ENCODE results near the gene CMTM3.
"Not testable (repeated sequence)": the region's sequence is repeated elsewhere in the genome, so short reads cannot be mapped to it uniquely, and the experiment has no call there.

Gene CMTM3, protein sequence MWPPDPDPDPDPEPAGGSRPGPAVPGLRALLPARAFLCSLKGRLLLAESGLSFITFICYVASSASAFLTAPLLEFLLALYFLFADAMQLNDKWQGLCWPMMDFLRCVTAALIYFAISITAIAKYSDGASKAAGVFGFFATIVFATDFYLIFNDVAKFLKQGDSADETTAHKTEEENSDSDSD

DNA sequence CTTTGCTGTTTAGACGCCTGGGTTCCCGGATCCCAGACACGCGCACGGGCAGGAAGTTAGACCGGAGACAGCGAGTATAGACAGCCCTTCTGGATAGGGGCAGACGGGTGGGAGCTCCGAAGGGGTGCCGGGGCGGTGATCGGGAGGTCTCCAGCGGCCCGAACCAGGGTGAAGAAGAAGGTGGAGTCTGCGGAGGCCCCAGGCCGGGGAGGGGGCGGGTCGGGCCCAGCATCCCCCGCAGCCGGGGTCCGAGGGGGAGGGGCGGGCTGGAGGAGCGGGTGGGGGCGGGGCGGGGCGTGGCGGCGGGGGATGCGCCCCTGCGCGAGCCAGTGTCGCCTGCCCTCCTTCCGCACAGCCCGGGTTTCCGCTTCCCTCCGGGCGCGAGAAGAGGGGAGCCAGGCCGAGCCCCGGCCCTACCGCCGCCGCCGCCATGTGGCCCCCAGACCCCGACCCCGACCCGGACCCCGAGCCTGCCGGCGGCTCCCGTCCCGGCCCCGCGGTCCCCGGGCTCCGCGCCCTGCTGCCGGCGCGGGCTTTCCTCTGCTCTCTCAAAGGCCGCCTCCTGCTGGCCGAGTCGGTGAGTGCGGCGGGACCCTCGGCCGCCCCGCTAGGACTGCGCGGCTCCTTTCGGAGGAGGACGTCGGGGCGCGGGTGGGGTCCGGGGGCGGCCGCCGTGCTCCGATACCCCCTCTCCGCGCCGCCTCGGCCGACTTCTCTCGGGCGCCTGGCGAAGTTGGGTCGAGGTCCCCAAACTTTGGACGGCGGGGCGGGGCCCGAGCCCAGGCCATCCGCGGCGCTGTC, at the start of gene CMTM3:
CMTM3 (plus strand) TSS at position 329 of the 801 bp plus-strand sequence; CDS start at position 431, 102 bp downstream.
- peak; percentile 47 for DNase-seq (ENCODE audit: low read depth)

DNA sequence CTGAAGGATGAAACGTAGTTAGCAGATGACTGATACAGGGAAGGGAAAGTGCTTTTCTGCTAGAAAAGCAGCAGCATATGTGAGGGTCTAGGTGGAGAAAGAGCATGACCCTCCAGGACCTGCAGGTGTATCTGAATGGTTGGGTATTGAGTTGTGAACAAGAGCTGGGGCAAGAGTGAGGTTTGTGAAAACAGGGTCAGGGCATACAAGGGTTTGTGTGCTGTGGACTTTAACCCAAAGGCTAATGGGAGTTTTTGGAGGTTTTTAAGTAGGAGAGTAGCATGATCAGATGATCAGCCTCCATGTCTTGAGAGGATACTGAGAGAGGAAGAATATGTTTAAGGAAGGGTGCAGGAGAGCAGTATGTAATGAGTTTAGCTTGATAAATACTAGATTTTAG, 44.4 kb upstream of the CMTM3 start:
- no peak for DNase-seq (ENCODE audit: low read depth)

DNA sequence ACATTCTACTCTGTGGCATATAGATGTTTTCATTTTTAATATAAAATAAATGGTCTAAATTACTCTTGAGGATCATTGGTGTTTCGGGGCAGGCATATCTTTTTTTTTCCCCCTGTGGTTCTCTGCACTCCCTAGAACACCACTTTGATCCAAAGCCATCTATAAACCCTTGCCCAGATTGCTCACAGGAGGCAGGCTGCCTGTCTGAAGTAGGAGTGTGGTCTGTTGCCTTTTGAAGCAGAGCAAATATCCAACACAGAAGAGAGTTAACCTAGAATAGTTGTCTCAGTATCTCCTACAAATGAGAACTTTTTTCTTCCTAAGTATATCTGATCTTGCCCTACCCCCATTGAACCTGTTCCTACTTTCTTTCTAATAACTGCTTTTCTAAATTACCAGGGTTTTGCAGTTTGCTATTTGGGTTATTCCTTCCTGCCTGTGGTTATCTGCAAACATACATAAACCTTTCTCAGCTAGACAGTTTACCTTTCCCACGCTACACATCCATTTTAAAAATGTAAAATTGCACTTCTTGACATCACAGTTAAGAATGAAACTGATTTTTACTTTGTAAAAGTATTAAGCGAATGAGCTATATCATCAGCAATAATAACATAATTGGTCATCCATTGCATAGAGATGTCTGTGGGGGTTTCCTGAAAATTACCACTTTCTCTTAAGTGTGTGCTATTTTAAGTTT, 43.0 kb upstream of the CMTM3 start:
- DNase-seq (ENCODE audit: low read depth) = no peak

DNA sequence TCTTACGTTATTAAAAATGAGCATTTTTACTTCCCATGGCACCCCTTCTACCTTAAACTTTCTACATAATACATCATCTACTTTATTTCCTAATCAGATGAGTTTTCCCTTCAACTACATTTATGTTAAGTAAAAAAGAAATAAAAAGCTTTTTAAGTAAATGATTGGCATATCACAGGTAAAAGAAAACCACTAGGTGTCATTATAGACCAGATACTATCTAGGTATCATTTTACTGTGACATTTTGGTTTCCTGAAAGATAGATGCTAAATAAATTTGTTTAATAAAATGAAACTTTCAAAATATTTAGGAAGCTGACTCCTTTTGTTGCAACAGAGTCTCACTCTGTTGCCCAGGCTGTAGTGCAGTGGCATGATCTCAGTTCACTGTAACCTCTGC, 42.1 kb upstream of the CMTM3 start:
- DNase-seq (ENCODE audit: low read depth) = no peak

DNA sequence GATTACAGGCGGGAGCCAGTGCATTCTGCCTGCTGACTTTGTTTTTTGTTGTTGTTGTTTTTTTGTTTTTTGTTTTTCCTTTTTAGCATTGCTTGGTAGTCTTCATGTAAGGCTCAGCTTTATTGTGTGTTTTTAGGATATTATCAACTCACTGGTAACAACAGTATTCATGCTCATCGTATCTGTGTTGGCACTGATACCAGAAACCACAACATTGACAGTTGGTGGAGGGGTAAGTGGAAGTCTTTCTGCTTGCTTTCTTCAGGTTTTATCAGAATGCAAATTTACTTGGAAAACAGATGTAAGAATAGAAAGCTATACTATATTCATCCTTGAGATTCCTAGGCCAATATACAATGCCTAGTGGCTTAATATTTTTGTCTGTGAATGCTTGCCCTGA, 41.5 kb upstream of the CMTM3 start:
- DNase-seq (ENCODE audit: low read depth) = no peak

DNA sequence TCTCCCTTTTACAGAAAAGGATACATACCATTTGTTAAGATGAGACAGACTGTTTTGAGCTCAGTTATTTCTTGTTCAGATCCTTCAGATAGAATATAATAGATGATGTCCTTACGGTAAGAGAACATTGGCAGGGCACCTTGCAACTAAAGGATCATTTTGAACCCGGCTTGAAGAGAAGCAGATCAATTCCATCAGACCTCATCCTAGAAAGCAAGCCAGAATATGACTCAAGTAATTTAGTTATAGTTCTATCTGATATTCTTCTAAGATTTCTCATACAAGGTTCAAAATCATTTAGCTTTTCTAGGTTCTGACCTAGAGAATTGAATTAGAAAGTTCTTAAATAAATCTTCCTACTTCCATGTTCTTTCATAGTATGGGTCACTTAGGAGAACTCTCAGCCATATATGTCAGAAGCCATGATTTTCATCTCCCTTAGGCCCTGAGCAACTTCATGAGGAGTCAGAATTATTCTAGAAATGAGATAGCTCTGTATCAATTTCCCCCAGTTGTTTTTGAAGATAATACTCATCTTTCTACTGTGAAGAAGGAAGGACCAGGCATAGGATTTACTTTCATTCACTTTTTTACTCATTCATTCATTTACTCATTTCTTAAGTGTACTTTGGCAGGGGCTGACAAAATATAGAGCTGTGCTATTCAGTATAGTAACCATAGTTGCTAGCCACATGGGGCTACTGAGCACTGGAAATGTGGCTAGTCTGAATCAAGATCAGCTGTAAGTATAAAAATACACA, 40.8 kb upstream of the CMTM3 start:
- no peak for DNase-seq (ENCODE audit: low read depth)

DNA sequence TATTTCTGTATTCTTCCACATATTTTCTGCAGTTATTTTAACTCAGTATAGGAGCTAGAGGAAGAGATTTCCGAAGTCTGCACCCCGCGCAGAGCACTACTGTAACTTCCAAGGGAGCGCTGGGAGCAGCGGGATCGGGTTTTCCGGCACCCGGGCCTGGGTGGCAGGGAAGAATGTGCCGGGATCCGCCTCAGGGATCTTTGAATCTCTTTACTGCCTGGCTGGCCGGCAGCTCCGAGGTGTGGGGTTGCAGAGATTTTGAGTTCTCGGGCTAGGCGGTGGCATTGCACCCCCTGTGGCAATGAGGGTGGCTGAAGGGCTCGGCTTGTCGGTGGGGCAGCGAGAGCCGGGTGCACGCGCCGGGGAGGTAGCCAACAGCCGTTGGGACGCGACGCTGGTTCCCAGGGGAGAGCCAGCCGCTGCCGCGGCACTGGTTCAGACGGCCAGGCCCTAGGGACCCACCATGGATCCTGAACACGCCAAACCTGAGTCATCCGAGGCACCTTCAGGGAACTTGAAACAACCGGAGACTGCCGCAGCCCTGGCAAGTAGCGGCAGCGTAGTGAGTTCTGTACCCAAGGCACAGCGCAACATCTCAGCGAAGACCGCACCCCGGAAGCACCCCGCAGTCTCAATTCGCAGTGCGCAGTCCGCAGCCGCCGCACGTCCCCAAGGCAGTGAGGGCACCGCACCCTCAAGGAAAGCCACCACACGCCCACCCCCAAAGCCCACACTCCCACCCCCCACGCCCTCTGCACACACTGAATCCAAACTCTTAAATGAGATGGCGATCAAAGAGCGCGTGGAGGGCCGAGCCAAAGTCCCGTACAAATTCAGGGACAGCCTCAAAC, 38.2 kb upstream of the CMTM3 start, which contains the start of gene CMTM1:
CMTM1 (plus strand) TSS at position 389 of the 851 bp plus-strand sequence; CDS start at position 464, 75 bp downstream.
- DNase-seq (ENCODE audit: low read depth) = no peak

DNA sequence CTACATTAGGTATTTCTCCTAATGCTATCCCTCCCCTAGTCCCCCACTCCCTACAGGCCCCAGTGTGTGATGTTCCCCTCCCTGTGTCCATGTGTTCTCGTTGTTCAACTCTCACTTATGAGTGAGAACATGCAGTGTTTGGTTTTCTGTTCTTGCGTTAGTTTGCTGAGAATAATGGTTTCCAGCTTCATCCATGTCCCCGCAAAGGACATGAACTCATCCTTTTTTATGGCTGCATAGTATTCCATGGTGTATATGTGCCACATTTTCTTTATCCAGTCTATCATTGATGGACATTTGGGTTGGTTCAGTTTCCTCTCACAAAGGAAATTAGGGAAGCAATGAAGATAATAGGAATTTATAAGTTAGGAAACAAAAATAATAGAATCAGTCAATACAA, 37.2 kb upstream of the CMTM3 start:
- DNase-seq (ENCODE audit: low read depth) = not testable (repeated sequence)

DNA sequence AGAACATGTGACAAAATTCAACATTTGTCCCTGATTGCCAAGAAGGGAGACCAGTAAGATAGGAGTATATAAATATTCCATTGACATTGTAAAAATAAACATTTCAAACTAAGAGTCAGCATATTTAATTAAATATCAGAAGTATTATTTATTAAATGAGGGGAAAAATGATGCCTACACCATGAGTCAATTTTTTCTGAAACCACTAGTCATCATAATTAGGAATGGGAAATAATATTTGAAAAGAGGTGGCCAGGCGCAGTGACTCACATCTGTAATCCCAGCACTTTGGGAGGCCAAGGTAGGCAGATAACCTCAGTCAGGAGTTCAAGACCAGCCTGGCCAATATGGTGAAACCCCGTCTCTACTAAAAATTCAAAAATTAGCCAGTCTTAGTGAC, 36.1 kb upstream of the CMTM3 start:
- no peak for DNase-seq (ENCODE audit: low read depth)

DNA sequence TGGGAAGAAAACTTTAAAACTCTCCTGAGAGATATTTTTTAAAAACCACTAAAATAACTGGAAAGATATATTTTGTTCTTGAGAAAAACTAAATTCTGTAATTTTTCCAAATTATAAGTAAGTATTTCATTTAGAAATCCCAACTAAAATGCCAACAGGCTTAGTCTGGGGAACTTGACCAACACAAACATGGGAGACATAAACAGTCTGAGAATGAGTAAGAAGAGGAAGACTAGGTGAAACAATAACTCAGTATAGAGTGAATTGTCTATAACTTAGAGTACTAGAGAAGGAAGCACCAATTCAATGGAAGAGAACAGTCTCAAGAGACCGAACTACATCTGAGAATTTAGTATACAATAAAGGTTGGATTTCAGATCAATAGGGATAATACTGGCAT, 35.4 kb upstream of the CMTM3 start:
- DNase-seq (ENCODE audit: low read depth) = no peak

DNA sequence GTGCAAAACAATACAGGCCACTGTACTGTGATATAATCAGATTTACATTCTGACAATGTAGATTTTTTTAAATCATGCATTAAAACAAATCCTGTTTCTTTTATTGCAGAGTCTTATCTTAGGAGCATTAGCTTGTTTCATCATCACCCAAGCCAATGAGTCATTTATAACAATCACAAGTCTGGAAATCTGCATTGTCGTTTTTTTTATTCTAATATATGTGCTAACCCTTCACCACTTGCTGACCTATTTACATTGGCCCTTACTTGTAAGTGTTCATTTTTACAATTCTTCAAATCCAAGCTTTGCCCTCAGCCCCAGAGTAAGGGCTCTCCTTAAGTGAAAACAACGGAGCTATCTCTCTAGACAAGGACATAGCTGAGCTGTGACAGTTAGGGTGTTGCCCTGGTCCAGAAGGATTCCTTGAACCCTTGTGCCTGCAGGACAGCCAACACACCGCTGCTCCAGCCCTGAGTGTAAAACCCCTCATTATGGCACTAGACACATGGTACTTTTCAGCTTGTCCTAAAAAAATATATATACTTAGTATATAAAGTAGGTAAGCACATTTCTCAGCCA, 34.6 kb upstream of the CMTM3 start:
- no peak for DNase-seq (ENCODE audit: low read depth)

DNA sequence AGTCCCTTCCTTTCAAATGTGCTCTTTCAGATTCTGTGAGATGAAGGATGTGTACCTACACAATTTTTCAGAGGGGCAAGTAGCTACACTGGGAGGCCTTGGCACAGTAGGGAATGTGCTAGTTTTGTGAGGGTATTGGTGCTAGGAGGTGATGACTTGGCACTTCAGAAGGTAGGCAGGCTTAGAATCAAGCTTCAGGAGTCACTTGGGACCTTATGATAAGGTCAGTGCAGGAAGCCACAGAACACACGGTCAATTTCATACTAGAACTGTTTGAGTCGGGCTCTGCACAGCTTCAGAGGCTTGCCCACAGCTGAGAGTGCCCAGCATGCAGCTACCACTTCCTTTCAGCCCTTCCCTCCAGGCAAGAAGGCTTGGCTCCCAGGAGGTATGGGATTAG, 32.1 kb upstream of the CMTM3 start:
- peak; percentile 79 for DNase-seq (ENCODE audit: low read depth)

DNA sequence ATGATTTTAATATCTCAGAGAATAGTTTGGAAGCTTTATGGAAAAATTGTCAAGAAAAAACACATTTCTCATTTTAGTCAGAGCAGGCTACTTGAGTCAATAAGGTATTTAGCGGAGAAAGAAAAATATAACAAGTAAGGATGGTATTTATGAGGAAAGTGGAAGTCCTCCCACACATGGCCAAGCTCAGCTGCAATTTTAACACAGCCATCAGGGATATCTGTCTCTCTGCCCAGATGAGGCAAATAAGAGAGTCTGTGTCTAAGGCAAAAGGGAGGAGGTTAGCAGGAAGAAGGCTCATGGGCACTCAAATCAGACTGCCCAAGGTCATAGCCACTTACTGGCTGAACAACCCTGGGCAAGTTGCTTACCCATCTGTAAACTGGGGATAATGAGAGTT, 30.4 kb upstream of the CMTM3 start:
- DNase-seq (ENCODE audit: low read depth) = no peak

DNA sequence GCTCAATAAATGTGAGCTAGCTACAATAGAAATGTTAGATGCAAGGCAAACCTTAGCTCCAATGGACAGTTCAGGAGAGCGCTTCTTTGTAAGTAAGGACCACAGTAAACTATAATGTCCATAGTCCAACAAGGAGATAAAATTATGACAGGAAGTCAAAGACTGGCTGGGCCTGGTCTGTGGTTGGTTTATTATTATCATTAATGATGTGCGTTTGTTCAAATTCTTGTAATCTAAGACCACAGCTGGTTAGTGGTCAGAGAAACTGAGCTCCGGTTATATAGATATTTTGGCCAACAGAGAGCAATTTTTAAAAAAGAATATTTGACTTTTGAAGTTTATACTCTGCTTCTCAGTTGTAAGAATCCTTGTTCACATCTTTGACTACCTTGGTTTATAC, 30.0 kb upstream of the CMTM3 start:
- DNase-seq (ENCODE audit: low read depth) = no peak

DNA sequence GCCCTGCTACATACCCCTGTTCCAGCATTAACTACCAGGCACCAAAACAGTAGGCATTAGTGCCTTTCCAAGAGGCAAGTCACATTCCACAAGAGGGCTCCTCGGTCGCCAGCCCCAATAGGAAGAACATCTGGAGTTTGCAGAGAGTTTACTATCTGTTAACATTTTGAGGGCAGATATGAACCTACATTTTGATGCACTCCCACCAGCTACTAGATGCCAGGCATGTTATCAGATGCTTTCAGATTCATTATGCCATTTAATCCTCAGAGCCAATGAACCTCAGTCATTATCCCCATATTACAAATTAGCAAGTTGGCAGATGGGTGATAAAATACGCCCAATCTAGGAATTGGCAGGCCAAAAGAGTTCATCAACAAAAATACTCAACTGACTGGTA, 29.4 kb upstream of the CMTM3 start:
- DNase-seq (ENCODE audit: low read depth) = peak; percentile 61

DNA sequence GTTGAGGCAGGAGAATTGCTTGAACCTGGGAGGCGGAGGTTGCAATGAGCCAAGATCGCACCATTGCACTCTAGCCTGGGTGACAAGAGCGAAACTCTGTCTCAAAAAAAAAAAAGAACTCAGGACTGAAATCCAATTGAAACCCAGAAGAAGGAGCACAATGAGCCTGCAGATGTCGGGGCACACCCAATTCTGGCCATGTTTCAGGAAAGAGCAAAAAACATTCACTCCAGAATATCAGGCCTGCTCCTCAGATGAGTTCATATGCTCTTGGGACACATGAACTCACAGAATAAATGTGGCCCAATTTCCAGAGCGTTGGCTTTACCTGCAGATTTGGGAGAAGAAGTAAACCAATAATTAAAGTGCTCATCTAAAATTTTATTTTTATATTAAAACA, 28.2 kb upstream of the CMTM3 start:
- no peak for DNase-seq (ENCODE audit: low read depth)

DNA sequence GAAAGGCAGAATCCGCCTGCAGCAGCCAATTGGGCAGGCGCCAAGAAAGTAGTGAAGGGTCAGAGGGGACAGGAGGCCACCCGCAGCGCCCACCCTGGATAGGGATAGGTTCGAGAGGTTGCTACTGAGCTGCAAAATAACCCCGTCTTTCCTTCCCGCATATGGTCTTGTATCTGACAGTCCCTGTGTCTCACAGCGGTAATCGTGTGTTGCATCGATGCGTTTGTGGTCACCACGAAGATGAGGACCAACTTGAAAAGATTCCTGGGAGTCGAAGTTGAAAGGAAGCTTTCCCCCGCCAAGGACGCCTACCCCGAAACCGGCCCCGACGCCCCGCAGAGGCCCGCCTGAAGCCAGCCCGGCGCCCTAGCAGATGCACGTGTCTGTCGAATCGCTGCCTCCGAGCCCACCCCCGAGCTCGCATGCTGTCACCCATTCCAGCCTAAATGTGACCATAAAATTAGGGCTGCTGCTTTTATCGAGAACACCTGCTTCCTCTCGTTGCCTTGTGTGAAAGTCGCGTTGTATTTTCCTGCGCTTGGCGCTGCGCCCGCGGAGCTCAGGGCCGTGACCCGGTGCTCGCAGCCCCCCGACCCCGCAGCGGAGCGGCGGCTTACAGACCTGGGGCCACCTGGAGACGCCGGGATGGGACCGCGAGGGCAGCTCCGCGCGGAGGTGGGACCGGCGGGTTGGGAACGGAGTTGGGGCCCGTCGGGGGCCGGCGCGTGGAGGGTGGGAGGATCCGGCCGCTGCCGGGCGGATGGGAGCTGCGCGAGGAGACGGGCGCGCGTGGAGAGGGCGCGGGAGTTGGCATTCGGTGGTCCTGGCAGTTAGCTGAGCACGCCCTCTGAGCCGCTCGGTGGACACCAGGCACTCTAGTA, 25.6 kb upstream of the CMTM3 start, which contains the start of gene CMTM2:
CMTM2 (plus strand) TSS at position 813 of the 881 bp plus-strand sequence. CDS start 145 bp downstream, outside the sequence.
- DNase-seq (ENCODE audit: low read depth) = no peak

DNA sequence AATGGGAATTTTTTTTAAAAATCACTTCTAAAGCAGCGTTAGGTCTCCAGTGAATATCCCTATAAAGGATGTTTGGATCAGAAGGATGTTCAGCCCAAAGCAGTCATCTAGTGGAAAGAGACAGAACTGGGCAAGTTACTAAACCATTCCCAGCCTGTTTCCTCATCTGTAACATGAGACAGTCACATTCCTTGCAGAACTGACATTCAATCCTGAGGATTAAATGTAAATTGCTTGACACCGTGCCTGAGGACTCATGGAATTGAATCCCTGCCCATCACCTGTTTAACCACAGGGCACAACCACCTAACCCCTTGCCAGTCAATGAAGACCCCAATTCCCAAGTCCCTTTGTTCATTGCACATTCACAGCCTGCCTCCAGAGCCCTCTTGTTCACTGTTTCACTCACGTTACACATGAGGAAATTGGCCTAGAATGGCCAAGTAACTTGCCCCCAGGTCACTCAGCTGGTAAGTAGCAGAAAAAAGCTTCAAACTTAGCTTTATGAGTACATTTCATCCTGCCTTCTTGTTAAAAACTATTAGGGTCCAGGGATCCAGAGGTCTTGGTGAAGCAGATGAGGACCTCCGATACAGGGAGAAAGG, 23.8 kb upstream of the CMTM3 start:
- no peak for DNase-seq (ENCODE audit: low read depth)

DNA sequence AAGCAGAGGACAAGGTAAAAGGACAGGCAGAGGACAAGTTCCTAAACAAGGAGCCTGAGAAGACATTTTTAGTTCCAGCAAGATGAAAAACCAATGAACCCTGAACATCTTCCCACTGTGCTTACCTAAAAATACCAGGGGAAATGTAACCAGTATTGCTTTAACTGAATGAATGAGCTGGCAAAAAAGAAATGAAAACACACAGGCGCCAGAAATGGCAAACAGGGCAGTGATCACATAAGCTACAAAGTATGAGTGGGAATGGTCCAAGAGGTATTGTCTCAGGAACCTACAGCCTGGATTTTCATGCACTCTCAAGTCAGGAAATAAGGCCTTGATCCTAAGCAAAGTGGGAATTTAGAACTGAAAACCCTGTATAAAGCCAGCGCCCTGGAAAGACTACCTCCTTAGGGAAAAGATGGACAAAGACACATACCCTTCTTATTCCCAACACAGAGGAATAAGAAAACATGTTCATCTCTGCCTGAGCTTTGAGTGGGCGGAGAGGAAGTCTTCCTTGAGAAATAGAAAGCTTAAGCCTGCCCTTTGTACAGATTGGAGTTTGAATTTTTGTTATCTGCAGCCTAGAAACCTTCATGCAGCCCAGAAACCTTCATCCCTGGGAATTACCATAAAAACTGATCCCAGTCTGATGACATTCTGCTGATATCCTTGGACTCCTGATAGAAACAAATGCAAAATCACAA, 23.1 kb upstream of the CMTM3 start:
- DNase-seq (ENCODE audit: low read depth) = no peak

Data from CMK (cell line).